MM.1S (cell line): ENCODE results near the gene SLAMF7.

Experiments
- DNase-seq: peaks from one replicate; pipeline ENCODE4 v3.0.0-alpha.2; 2015
- H2AFZ ChIP-seq: fragments of 300-600 bp; sonication (generic); 2 replicates; pipeline ENCODE4 v1.6.0; 2016; ENCODE audit warnings: antibody characterized with exemption, low read length
- H3F3A ChIP-seq: fragments of 300-600 bp; sonication (generic); 2 replicates; pipeline ENCODE4 v1.6.1; 2016; ENCODE audit warnings: mild to moderate bottlenecking, antibody characterized with exemption, low read length, moderate library complexity, mixed read lengths; ENCODE audit not compliant: insufficient read depth
- H3K27ac ChIP-seq: fragments of 300-600 bp; sonication (generic); 2 replicates; pipeline ENCODE4 v1.5.1; 2016; ENCODE audit warnings: mild to moderate bottlenecking, low read length
- H3K27me3 ChIP-seq: fragments of 300-600 bp; sonication (generic); replicated peaks from 2 replicates; pipeline ENCODE4 v1.6.0; 2016; ENCODE audit warnings: low read length; ENCODE audit not compliant: insufficient read depth
- H3K36me3 ChIP-seq: fragments of 300-600 bp; sonication (generic); replicated peaks from 2 replicates; pipeline ENCODE4 v1.6.1; 2016; ENCODE audit warnings: mild to moderate bottlenecking, low read length, mixed read lengths; ENCODE audit not compliant: insufficient read depth
- H3K4me1 ChIP-seq: fragments of 300-600 bp; sonication (generic); 2 replicates; pipeline ENCODE4 v1.6.1; 2016; ENCODE audit warnings: low read length, mixed read lengths
- H3K4me2 ChIP-seq: fragments of 300-600 bp; sonication (generic); 2 replicates; pipeline ENCODE4 v1.6.0; 2016; ENCODE audit warnings: low read depth, low read length
- H3K4me3 ChIP-seq: fragments of 300-600 bp; sonication (generic); 2 replicates; pipeline ENCODE4 v1.5.1; 2016; ENCODE audit warnings: low read length, mixed read lengths
- H3K79me2 ChIP-seq: fragments of 300-600 bp; sonication (generic); 2 replicates; pipeline ENCODE4 v1.6.1; 2016; ENCODE audit warnings: mixed run types, low read length, mixed read lengths
- H3K9ac ChIP-seq: fragments of 300-600 bp; sonication (generic); 2 replicates; pipeline ENCODE4 v1.6.1; 2016; ENCODE audit warnings: low read length, mixed read lengths
- H3K9me2 ChIP-seq: fragments of 300-600 bp; sonication (generic); replicated peaks from 2 replicates; pipeline ENCODE4 v1.6.1; 2016; ENCODE audit warnings: mild to moderate bottlenecking, low read length, mixed read lengths; ENCODE audit not compliant: insufficient read depth
- H3K9me3 ChIP-seq: fragments of 300-600 bp; sonication (generic); replicated peaks from 2 replicates; pipeline ENCODE4 v1.6.1; 2016; ENCODE audit warnings: mild to moderate bottlenecking, low read length, mixed read lengths; ENCODE audit not compliant: insufficient read depth
- H4K20me1 ChIP-seq: fragments of 300-600 bp; sonication (generic); 2 replicates; pipeline ENCODE4 v1.6.1; 2016; ENCODE audit warnings: mild to moderate bottlenecking, low read length, moderate library complexity, mixed read lengths; ENCODE audit not compliant: insufficient read depth
- CTCF ChIP-seq: fragments of 300-600 bp; sonication (generic); IDR thresholded peaks from 2 replicates; pipeline ENCODE4 v1.5.1; 2016; ENCODE audit warnings: antibody characterized with exemption, low read length, mixed read lengths
- EZH2 ChIP-seq: fragments of 300-600 bp; sonication (generic); optimal IDR thresholded peaks from 2 replicates; pipeline ENCODE3; 2017; ENCODE audit warnings: low read depth, mild to moderate bottlenecking, antibody characterized with exemption, low read length, mixed read lengths
- EZH2phosphoT487 ChIP-seq: fragments of 300-600 bp; sonication (generic); IDR thresholded peaks from 2 replicates; pipeline ENCODE4 v1.6.1; 2018; ENCODE audit warnings: antibody characterized with exemption, low read length

SLAMF7 gene

GRCh38 chr1:160731990-160732389, 7.1 kb upstream of the SLAMF7 start:
- H3F3A ChIP-seq = no peaks in the 10 kb centered on the region; the same call in 1 of the 2 replicates
- H3K4me1 ChIP-seq = peaks cover 35% of the 10 kb centered on the region
- H3K36me3 ChIP-seq = no peaks in the 10 kb centered on the region
- no peak for DNase-seq
- no peaks in the 10 kb centered on the region for H4K20me1 ChIP-seq
- H3K4me3 ChIP-seq = no peak overlapping the region
- no peak overlapping the region for H2AFZ ChIP-seq
- H3K4me2 ChIP-seq = no peak overlapping the region
- H3K9ac ChIP-seq = no peak overlapping the region
- H3K9me3 ChIP-seq = no peaks in the 10 kb centered on the region
- no peaks in the 10 kb centered on the region for H3K27me3 ChIP-seq
- no peak overlapping the region for H3K27ac ChIP-seq
- TF ChIP-seq EZH2phosphoT487 = no peak
- TF ChIP-seq CTCF = no peak
- no peak for TF ChIP-seq EZH2
- H3K79me2 ChIP-seq = no peaks in the 10 kb centered on the region
- no peaks in the 10 kb centered on the region for H3K9me2 ChIP-seq

GRCh38 chr1:160733898-160734297, 5.1 kb upstream of the SLAMF7 start:
- Histone ChIP-seq H3K27me3 (no peaks in the 10 kb centered on the region), H4K20me1 (no peaks in the 10 kb centered on the region), H3K9me2 (no peaks in the 10 kb centered on the region), H3K27ac (peak overlapping the region; percentile 12; the same call in 1 of the 2 replicates), H3K4me1 (peaks cover 42% of the 10 kb centered on the region), H3K9me3 (no peaks in the 10 kb centered on the region), H3K79me2 (peaks cover 10% of the 10 kb centered on the region), H3K36me3 (no peaks in the 10 kb centered on the region), H2AFZ (no peak overlapping the region; the same call in 1 of the 2 replicates), H3K4me2 (peak overlapping the region; percentile 42), H3F3A (peaks cover 6% of the 10 kb centered on the region), H3K4me3 (no peak overlapping the region), H3K9ac (no peak overlapping the region)
- peak; percentile 48 for DNase-seq
- no peak for TF ChIP-seq CTCF
- no peak for TF ChIP-seq EZH2
- TF ChIP-seq EZH2phosphoT487 = no peak

- Histone ChIP-seq H3K27ac (peak overlapping the region; percentile 12; the same call in 1 of the 2 replicates), H3K9me3 (no peaks in the 10 kb centered on the region), H3K79me2 (peaks cover 14% of the 10 kb centered on the region), H3K9ac (no peak overlapping the region), H3K4me1 (peaks cover 42% of the 10 kb centered on the region), H4K20me1 (no peaks in the 10 kb centered on the region), H3F3A (peaks cover 10% of the 10 kb centered on the region), H3K36me3 (no peaks in the 10 kb centered on the region), H3K9me2 (no peaks in the 10 kb centered on the region), H3K27me3 (no peaks in the 10 kb centered on the region), H3K4me2 (peak overlapping the region; percentile 42), H3K4me3 (no peak overlapping the region), H2AFZ (no peak overlapping the region)
- TF ChIP-seq EZH2 (no peak), EZH2phosphoT487 (no peak), CTCF (no peak)
- no peak for DNase-seq
These were observed 4.7 kb upstream of the SLAMF7 start for GRCh38 chr1:160734301-160734700.
